HCT116 (cell line): Measurements from ENCODE around the gene PRMT5. TPM values are rescaled to one million over a fixed set of nuclear protein-coding genes. Genes with fewer than 3 reads are reported as not detected.

Experiments
- ATAC-seq: fragments of 200-7000 bp; cut with Tn5 transposase; 2 replicates; pipeline ENCODE4 v1.9.1; 2020; ENCODE audit warnings: mild to moderate bottlenecking, moderate library complexity
- BruUV-seq: library from RNA; stranded (reverse); fragments of 400-500 nt; replicated peaks from 2 replicates; lab custom pipeline; 2021; lab: Mats Ljungman, UMichigan
- CTCF ChIA-PET: fragments of 300-600 bp; sonication (Branson Sonifier 250); formaldehyde crosslinking; loops from one replicate; lab custom pipeline; 2021; ENCODE audit warnings: antibody characterized with exemption; lab: Charles Lee
- POLR2A ChIA-PET: fragments of 300-600, 350-600 bp; sonication (Branson Sonifier 250); formaldehyde crosslinking; loops from one replicate; lab custom pipeline; 2021; ENCODE audit warnings: antibody characterized with exemption; lab: Charles Lee
- RAD21 ChIA-PET, 2 experiments: fragments of 300-600 bp; sonication (Branson Sonifier 250); formaldehyde crosslinking; loops; one replicate each; lab custom pipeline; 2023; ENCODE audit warnings: low total read pairs in 2 of 2; ENCODE audit not compliant: uncharacterized antibody in 2 of 2, unreplicated experiment in 2 of 2, low non-redundant PET in 1 of 2; lab: Charles Lee
- DNase-seq: peaks from one replicate; pipeline ENCODE4 v3.0.0-alpha.2; 2010; ENCODE audit warnings: low read depth, low spot score
- H2AFZ ChIP-seq: fragments of 200-600 bp; shearing (Covaris generic), sonication (generic); 2 replicates; pipeline ENCODE4 v1.6.1; 2017; ENCODE audit warnings: low read depth, mixed run types, mixed read lengths, antibody characterized with exemption, low read length; ENCODE audit not compliant: poor library complexity, severe bottlenecking
- H3K27ac ChIP-seq: 2 replicates; pipeline ENCODE4 v1.5.1; 2012; ENCODE audit warnings: low read depth, low read length
- H3K27me3 ChIP-seq: fragments of 200-600 bp; sonication (generic); 2 replicates; pipeline ENCODE4 v1.6.1; 2016; ENCODE audit warnings: mixed run types, low read length, mixed read lengths; ENCODE audit not compliant: insufficient read depth
- H3K36me3 ChIP-seq, 2 experiments: fragments of 200-500 bp in 1 of 2; fragments of 200-600 bp in 1 of 2; sonication (Bioruptor generic) in 1 of 2; sonication (generic) in 1 of 2; 2 replicates each; pipeline versions ENCODE4 v1.5.1 to v1.6.1; 2014 to 2016; ENCODE audit warnings: low read length in 2 of 2, inconsistent platforms in 1 of 2, mixed read lengths in 1 of 2, mixed run types in 1 of 2; ENCODE audit not compliant: insufficient read depth in 2 of 2, control insufficient read depth in 1 of 2
- H3K4me1 ChIP-seq, 2 experiments: fragments of 200-600 bp in 1 of 2; sonication (generic) in 1 of 2; 2 replicates each; pipeline versions ENCODE4 v1.5.1 to v1.6.1; 2012 to 2017; ENCODE audit warnings: low read length in 2 of 2, inconsistent platforms in 1 of 2, mild to moderate bottlenecking in 1 of 2, mixed read lengths in 1 of 2, mixed run types in 1 of 2, moderate library complexity in 1 of 2; ENCODE audit not compliant: insufficient read depth in 2 of 2, control insufficient read depth in 1 of 2
- H3K4me2 ChIP-seq: fragments of 200-600 bp; sonication (generic); 2 replicates; pipeline ENCODE4 v1.6.1; 2017; ENCODE audit warnings: mixed run types, low read length, mixed read lengths
- H3K4me3 ChIP-seq, 2 experiments: fragments of 200-600 bp in 1 of 2; sonication (generic) in 1 of 2; replicated peaks in 1 of 2; 2 replicates each; pipeline ENCODE4 v1.5.1; 2011 to 2016; ENCODE audit warnings: low read length in 2 of 2, control low read depth in 1 of 2, low read depth in 1 of 2, mild to moderate bottlenecking in 1 of 2, mixed read lengths in 1 of 2, mixed run types in 1 of 2
- H3K79me2 ChIP-seq: fragments of 200-600 bp; sonication (generic); 2 replicates; pipeline ENCODE4 v1.6.1; 2017; ENCODE audit warnings: mild to moderate bottlenecking, mixed run types, low read length, moderate library complexity, mixed read lengths; ENCODE audit not compliant: insufficient read depth
- H3K9ac ChIP-seq: fragments of 200-600 bp; sonication (generic); 2 replicates; pipeline ENCODE4 v1.6.1; 2016; ENCODE audit warnings: low read length, mixed read lengths
- H3K9me2 ChIP-seq: fragments of 200-600 bp; sonication (generic), shearing (Covaris generic); 2 replicates; pipeline ENCODE4 v1.6.1; 2017; ENCODE audit warnings: mixed run types, mild to moderate bottlenecking, moderate library complexity; ENCODE audit not compliant: insufficient read depth
- H3K9me3 ChIP-seq, 2 experiments: fragments of 200-500 bp in 1 of 2; fragments of 200-600 bp in 1 of 2; sonication (Bioruptor generic) in 1 of 2; sonication (generic) in 1 of 2; 2 replicates each; pipeline ENCODE4 v1.6.1; 2014 to 2017; ENCODE audit warnings: low read length in 2 of 2, mixed read lengths in 2 of 2, inconsistent platforms in 1 of 2, low read depth in 1 of 2, mild to moderate bottlenecking in 1 of 2, mixed run types in 1 of 2, moderate library complexity in 1 of 2; ENCODE audit not compliant: control insufficient read depth in 1 of 2, insufficient read depth in 1 of 2
- H4K20me1 ChIP-seq: fragments of 200-600 bp; sonication (generic), shearing (Covaris generic); 2 replicates; pipeline ENCODE4 v1.6.1; 2017; ENCODE audit warnings: mixed run types, mild to moderate bottlenecking, moderate library complexity; ENCODE audit not compliant: insufficient read depth
- EGR1 ChIP-seq: IDR thresholded peaks from 2 replicates; pipeline ENCODE4 v1.6.1; 2012; ENCODE audit warnings: low read depth
- ELF1 ChIP-seq: IDR thresholded peaks from 2 replicates; pipeline ENCODE4 v1.6.1; 2012; ENCODE audit warnings: low read depth, borderline replicate concordance
- EZH2 ChIP-seq: fragments of 200-600 bp; sonication (generic); IDR thresholded peaks from 2 replicates; pipeline ENCODE4 v1.6.1; 2017; ENCODE audit warnings: antibody characterized with exemption, mixed run types
- JUND ChIP-seq: IDR thresholded peaks from 2 replicates; pipeline ENCODE4 v1.6.1; 2012
- RAD21 ChIP-seq: IDR thresholded peaks from 2 replicates; pipeline ENCODE4 v1.6.1; 2012; ENCODE audit warnings: low read depth, mild to moderate bottlenecking
- SIN3A ChIP-seq: IDR thresholded peaks from 2 replicates; pipeline ENCODE4 v1.6.1; 2012; ENCODE audit warnings: low read depth
- TCF7L2 ChIP-seq: IDR thresholded peaks from 2 replicates; pipeline ENCODE4 v1.7.0; 2011; ENCODE audit warnings: borderline replicate concordance, inconsistent platforms; ENCODE audit not compliant: insufficient read depth, insufficient read length; ENCODE audit errors: extremely low read depth
- intact Hi-C: fragments of 100-400 bp; cut with micrococcal nuclease; formaldehyde crosslinking; loops from 2 replicates; pipeline ENCODE4 v1.10.0; 2022
- total RNA-seq: library from RNA; stranded (reverse); gene quantifications from one replicate; pipeline ENCODE4 v1.2.1, GENCODE V29; 2021; ENCODE audit not compliant: unreplicated experiment
- TF ChIP-seq, protein P1 (sequence below): IDR thresholded peaks from 2 replicates; pipeline ENCODE4 v1.6.1; 2012
- TF ChIP-seq, protein P2 (sequence below): IDR thresholded peaks from 2 replicates; pipeline ENCODE4 v1.6.1; 2012; ENCODE audit warnings: low read depth

The PRMT5 gene
- total RNA-seq, 1 experiment from 2014 or later, result 186 TPM

DNA sequence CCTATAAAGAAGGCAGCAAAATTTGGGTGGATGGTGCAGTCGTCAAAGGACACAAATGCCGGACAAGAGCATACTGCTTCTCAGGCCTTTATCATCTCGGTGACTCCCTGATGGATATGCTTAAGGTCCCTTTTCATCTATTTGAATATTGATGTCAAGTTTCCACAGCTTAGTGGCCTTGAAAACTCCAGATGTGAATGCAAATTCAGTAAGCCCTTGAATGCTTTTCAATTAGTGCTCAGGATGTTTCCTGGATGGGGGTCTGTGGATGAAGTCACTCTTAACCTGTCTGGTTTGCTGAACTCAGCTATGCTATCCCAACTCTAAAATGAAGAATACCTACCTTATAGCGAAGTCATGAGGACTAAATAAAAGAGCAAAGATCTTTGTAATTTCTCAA lies 35.5 kb downstream of the PRMT5 start:
- RAD21 ChIA-PET, result no interaction called here
- H3K27me3 ChIP-seq, result no peaks in the 10 kb centered on the region
- H3K9ac ChIP-seq, result no peak overlapping the region
- no peaks in the 10 kb centered on the region for H4K20me1 ChIP-seq
- no peak overlapping the region for H3K27ac ChIP-seq
- no peaks in the 10 kb centered on the region for H3K9me2 ChIP-seq
- H3K4me1 ChIP-seq, result peaks cover 5 to 19% of the 10 kb centered on the region in 2 experiments; a peak in 3 of 4 replicates
- no peak for DNase-seq
- no peak for TF ChIP-seq RAD21
- TF ChIP-seq TCF7L2, result no peak
- TF ChIP-seq, protein P1, sequence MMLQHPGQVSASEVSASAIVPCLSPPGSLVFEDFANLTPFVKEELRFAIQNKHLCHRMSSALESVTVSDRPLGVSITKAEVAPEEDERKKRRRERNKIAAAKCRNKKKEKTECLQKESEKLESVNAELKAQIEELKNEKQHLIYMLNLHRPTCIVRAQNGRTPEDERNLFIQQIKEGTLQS, result no peak
- no peak for TF ChIP-seq JUND
- TF ChIP-seq, protein P2, sequence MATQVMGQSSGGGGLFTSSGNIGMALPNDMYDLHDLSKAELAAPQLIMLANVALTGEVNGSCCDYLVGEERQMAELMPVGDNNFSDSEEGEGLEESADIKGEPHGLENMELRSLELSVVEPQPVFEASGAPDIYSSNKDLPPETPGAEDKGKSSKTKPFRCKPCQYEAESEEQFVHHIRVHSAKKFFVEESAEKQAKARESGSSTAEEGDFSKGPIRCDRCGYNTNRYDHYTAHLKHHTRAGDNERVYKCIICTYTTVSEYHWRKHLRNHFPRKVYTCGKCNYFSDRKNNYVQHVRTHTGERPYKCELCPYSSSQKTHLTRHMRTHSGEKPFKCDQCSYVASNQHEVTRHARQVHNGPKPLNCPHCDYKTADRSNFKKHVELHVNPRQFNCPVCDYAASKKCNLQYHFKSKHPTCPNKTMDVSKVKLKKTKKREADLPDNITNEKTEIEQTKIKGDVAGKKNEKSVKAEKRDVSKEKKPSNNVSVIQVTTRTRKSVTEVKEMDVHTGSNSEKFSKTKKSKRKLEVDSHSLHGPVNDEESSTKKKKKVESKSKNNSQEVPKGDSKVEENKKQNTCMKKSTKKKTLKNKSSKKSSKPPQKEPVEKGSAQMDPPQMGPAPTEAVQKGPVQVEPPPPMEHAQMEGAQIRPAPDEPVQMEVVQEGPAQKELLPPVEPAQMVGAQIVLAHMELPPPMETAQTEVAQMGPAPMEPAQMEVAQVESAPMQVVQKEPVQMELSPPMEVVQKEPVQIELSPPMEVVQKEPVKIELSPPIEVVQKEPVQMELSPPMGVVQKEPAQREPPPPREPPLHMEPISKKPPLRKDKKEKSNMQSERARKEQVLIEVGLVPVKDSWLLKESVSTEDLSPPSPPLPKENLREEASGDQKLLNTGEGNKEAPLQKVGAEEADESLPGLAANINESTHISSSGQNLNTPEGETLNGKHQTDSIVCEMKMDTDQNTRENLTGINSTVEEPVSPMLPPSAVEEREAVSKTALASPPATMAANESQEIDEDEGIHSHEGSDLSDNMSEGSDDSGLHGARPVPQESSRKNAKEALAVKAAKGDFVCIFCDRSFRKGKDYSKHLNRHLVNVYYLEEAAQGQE, result no peak
- no peak for TF ChIP-seq SIN3A
- no peak for TF ChIP-seq ELF1
- TF ChIP-seq EZH2, result no peak
- no peak for TF ChIP-seq EGR1
- TF ChIP-seq, all 23 proteins: peak for 0
- CTCF ChIA-PET, result no interaction called here
- no peak overlapping the region for H3K4me2 ChIP-seq
- POLR2A ChIA-PET, result no interaction called here
- intact Hi-C loops, result no loop called here
- H2AFZ ChIP-seq, result no peak overlapping the region
- no peak overlapping the region for H3K4me3 ChIP-seq
- no peaks in the 10 kb centered on the region for H3K79me2 ChIP-seq
- H3K9me3 ChIP-seq, result no peaks in the 10 kb centered on the region
- no peak for ATAC-seq
- H3K36me3 ChIP-seq, result no peaks in the 10 kb centered on the region
- no TSS peak for BruUV-seq
